ENCODE data around the gene EEF1AKMT3. TPM values are rescaled to one million over a fixed set of nuclear protein-coding genes. Genes with fewer than 3 reads are reported as not detected.
"Not testable (repeated sequence)": the region's sequence is repeated elsewhere in the genome, so short reads cannot be mapped to it uniquely, and the experiment has no call there.

The EEF1AKMT3 gene
- polyA plus RNA-seq, 3 donors: 10.1 to 12.5 (median 11.7) TPM

GRCh38 chr12:57813971-57814772 lies 41.8 kb downstream of the EEF1AKMT3 start:
- DNase-seq (ENCODE audit: low read depth in 3 of 3, low spot score in 2 of 3): no peak

DNA sequence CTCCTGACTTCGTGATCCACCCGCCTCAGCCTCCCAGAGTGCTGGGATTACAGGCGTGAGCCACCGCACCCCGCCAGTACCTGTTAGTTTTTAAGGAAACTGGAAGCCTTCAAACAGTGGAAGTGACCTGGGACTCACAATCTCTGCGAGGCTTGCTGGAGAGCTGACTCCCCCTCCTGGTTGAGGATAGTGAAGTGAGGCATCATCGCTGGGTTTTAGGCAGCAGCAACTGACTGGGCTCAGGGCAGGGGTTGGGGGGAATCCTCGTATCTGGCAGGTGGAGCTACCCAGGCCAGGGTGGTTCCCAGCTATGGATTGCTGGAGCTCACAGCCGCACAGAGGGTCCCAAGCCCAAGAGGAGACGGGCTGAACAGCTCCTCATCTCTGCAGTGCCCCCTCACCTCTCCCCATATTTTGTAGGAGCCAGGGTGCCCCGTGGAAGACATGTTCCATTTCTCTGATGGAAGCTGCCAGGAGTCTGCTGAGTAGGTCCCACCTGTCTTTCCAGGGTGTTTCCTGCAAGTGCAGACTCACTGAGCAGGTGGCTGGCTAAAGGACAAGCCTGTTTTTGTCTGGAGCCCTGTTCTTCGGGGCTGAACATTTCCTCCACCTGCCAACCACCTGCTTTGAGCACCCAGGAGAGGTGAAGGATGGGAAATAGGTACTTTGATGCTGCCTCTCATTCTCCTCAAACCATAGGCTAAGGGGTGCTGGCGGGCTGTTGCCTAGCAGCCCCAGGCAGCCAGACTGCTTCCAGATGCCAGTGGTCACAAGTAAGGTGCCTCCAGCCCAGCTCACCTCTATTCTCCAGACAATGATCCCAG lies 43.0 kb downstream of the EEF1AKMT3 start:
- no peak for DNase-seq (ENCODE audit: low read depth in 3 of 3, low spot score in 2 of 3)

GRCh38 chr12:57816001-57816854 lies 43.8 kb downstream of the EEF1AKMT3 start:
- no peak for DNase-seq (ENCODE audit: low read depth in 3 of 3, low spot score in 2 of 3)

GRCh38 chr12:57816855-57817151 lies 44.4 kb downstream of the EEF1AKMT3 start:
- DNase-seq (ENCODE audit: low read depth in 3 of 3, low spot score in 2 of 3): no peak

DNA sequence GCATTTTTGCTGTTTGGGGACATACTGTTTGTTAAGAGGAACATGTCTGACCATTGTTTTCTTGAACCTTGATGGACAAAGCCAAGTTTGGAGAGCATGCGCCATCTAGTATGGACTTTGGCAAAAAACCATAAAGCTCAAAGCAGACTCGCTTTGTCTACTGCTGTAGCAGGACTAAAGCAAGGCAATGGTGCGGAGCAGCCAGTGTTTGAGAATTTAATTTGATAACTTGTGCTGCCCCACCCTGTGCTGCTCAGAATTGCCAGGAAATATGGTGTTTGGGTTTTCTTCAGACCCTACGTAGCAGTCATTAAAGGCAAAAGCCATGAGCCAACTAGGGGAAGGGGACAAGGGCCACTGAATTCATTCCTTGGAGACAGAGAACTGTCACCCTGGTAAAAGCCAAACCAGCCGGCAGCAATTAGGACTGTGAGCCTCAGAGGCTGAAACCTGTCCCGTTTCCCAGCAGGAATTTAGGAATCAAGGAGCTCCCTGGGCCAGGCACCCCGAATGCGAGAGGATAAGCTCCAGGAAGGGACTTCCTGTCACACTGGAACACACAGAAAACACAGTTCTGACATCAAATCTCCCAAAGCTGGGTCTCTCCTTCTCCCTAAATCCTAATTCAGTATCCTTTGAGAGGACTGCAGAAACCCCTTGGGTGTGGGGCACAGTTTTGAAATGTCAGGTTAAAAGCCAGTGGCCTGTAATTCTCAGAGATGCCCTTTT lies 45.0 kb downstream of the EEF1AKMT3 start:
- DNase-seq (ENCODE audit: low read depth in 3 of 3, low spot score in 2 of 3): no peak

DNA sequence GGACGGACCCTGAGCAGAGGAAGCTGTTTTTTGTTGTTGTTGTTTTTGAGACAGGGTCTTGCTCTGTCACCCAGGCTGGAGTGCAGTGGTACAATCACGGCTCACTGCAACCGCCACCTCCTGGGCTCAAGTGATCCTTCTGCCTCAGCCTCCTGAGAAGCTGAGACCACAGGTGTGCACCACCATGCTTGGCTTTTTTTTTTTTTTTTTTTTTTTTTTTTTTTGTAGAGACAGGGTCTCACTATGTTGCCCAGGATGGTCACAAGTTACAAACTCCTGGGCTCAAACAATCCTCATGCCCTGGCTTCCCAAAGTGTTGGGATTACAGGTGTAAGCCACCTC lies 45.5 kb downstream of the EEF1AKMT3 start:
- DNase-seq (ENCODE audit: low read depth in 3 of 3, low spot score in 2 of 3): not testable (repeated sequence)

DNA sequence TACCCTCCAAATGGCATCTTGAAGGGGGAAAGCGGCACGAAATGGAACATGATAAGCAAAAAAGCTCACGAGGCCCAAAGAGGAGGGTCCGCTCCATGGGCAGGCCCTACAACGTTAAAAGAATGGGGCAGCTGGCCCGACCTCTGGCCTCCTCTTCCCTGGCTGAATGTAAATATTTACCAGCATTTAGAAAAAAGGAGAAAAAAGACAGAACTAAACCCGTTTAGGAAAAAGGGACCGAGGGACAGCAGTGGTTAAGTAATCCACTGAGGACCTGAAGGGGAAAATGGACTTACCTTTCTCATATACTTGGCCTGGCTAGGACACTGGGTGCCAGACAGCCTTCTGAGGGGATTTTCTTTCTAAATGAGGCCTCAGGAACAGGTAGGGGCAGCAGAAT lies 47.7 kb downstream of the EEF1AKMT3 start:
- DNase-seq (ENCODE audit: low read depth in 3 of 3, low spot score in 2 of 3): not testable (repeated sequence)

- not testable (repeated sequence) for DNase-seq (ENCODE audit: low read depth in 3 of 3, low spot score in 2 of 3)
Observed at GRCh38 chr12:57821015-57821414, 48.6 kb downstream of the EEF1AKMT3 start.

DNA sequence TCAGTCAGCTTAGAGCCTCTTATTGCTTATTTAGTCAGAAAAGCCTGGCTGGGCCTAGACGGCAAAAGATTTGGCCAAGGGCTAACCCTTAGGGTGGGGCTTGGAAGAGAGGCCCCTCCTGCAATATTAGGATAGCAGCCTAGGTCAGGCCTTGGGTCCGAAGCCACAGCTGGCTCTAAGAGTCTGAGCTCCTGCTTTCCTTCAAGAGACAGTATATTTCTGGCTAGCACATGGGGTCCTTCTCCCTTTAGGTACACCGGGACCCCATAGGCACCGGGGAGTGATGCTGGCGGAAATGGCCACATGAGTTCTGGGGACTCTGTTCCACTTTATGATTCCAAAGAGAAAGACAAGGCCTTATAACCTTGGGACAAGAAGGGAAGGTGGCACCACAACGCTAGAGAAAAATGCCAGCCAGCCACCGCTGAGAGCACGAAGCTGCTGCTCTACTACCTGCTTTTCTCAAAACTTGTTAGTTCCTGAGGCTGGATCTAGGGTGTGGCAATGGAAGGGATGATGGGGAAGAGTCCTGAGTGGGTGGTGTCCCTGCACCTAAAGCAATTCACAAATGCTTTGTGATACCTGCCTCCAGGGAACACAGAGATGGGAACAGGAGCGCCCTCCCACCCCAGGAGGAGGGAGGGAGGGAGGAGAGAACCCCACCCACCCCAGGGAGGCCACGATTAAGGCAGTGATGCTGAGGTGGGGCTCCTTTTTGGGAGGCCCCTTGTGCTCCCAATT lies 49.2 kb downstream of the EEF1AKMT3 start:
- no peak for DNase-seq (ENCODE audit: low read depth in 3 of 3, low spot score in 2 of 3)

DNA sequence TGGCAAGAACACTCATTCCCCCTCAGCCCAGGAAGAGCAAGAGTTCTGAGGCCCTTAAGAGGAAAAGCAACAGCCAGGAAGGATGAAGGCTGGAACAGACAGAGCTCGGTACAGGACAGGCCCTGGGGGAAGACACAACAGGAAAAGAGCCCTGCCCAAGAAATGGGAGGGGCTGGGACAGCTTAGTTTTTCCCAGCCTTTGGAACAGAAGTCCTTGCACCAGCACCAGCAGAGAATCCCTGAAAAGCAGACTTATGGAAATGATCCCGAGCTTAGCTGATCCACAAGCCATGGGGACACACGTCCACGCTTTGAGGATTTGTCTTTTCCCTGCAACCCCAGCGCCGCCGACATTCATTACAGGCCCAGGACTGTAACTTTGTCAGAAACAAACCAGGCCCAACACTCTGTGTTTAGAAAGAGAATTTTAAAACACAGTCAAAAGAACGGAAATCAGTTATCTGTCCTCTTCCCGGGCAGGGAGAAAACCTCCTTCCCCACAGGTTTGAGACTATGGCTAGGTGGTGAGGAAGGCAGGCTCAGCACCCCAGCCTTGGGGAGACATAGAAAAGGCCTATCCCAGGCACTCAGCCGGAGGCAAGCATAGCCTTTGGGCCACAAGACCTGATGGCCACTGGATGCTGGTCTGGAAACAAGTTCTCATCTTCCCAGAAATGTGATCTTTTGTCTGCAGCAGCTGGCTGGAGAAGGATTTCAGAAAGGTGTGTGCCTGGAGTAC lies 50.1 kb downstream of the EEF1AKMT3 start:
- DNase-seq (ENCODE audit: low read depth in 3 of 3, low spot score in 2 of 3): no peak

GRCh38 chr12:57823131-57823907 lies 50.9 kb downstream of the EEF1AKMT3 start:
- DNase-seq (ENCODE audit: low read depth in 3 of 3, low spot score in 2 of 3): no peak

DNA sequence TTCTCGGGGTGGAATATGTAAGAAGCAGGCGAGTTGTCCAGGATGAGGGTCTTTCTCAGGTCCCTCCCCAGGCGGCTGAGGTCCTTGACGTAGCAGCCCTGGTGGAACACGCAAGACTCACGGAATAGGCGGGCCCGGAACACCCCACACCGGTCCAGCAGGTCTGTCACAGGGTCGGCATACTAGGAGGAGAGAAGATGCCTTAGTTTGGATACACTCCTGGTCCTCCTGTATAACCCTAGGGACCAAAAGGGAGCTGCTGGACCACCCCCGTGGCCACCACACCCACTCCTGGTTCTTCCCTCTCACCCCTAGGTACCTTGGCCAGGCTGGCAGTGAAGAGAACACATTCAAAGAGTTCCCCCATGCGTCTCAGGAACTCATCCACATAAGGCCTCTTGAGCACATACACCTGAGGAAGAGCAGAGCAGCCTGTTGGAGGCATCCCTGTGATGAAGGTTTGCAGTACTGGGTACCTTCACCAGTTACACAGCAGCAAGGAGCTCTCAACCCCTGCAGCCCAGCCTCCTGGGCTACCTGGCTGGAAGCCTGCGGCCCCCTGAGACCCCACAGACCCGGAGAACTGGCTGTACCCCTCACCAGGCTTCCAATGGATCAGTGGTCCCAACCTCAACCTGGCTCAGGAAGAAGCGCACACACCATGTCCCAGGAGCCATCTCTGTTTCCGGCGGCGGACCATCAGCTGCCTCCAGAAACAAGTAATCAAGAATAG lies 51.7 kb downstream of the EEF1AKMT3 start:
- no peak for DNase-seq (ENCODE audit: low read depth in 3 of 3, low spot score in 2 of 3)

DNA sequence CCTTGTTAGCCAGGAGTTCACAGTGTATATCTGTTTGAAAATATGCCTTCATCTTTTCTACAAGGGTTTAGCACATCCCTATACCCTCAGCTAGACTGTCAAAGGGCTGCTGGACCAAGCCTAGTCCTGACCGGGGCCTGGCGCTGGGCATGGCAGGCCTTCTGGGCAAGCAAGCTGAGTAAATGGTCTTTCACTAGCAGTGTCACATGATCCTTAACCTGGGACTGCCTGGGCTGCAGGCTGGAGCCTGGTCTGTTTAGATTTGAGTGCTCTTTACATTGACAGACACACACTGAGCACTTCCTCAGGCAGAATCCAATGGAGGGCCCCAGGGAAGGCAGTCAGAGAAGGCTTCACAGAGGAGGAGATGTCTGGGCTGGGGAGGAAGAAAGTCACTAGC lies 53.0 kb downstream of the EEF1AKMT3 start:
- no peak for DNase-seq (ENCODE audit: low read depth in 3 of 3, low spot score in 2 of 3)

DNA sequence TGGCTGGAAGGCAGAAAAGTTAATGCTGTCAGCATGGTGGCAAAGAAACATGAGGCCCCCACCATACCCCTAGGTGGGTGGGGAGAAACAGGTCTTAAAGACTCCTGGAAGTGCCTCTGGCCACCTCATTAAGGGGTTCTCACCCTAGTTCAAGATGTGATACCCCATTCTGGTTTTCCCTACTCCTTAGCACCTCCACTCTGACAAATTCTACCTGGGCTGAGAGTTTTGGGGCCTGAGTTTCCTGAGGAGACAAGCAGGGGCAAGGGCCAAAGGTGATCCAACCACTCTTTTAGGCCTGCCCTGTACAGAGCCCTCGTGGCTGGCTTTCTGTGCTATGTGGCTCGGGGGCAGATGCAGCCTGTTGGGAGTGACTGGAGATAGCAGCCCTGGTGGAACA lies 54.0 kb downstream of the EEF1AKMT3 start:
- no peak for DNase-seq (ENCODE audit: low read depth in 3 of 3, low spot score in 2 of 3)

DNA sequence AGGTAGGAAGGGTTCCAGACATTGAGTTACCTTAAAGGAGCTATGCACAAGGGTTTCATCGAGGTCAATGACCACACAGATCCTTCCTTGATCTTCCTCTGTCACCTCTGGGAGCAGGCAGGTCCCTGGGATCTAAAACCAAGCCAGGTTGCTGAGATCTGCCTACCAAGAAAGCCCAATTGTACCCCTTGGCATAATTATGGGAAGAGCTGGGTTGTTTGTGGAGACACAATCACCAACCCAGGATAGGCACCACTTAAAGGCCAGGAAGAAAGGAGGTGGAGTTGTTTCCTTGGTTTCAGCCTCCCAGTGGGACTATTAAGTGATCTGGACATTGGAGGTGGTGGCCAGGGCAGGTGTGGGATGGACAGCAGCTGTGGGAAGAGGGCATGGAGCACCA lies 54.6 kb downstream of the EEF1AKMT3 start:
- no peak for DNase-seq (ENCODE audit: low read depth in 3 of 3, low spot score in 2 of 3)

DNA sequence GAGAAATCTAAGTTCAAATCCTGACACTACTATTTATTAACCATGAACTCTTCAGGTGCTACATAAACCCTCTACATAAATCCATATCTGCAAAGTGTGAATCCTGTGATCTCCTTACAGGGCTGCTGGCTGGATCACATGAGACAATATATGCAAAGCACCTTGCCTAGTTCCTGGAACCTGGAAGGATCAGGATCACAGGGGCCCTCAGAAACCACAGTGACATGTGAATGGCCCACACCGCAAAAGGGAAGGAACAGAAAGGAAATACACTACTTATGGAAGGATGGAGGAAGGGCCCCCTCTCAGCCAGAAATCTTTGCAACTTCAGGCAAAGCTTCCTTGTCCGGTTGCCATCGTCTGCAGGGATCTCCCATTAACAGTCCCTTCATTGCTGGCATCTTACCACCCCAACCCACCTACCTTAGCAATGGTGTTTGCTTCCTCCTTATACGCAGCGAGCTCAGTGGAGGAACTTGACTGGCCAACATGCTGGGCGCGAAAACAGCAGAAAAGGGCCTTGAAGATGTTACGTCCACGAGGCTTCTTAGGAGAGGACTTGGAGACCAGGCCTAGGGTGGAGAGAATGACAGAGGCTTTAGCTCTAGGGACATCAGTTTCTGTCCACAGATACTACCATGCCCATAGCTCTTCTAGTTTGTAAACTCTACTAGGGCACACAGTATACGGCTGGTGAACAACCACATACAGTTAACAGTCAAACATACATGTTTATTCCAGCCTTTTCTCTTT lies 56.8 kb downstream of the EEF1AKMT3 start:
- DNase-seq (ENCODE audit: low read depth in 3 of 3, low spot score in 2 of 3): no peak

GRCh38 chr12:57830393-57830792 lies 58.0 kb downstream of the EEF1AKMT3 start:
- DNase-seq (ENCODE audit: low read depth in 3 of 3, low spot score in 2 of 3): no peak
